Activated CD8-positive, alpha-beta memory T cell treated with anti-CD3 and anti-CD28 coated beads, Interleukin-2, amount 50 U/mL, for 4 hours (primary cell): ENCODE results near the gene SPTLC2.
"Not testable (repeated sequence)": the region's sequence is repeated elsewhere in the genome, so short reads cannot be mapped to it uniquely, and the experiment has no call there.

Source experiments
- DNase-seq: peaks from one replicate; pipeline ENCODE4 v3.0.0-alpha.2; 2020

The SPTLC2 gene

GRCh38 chr14:77622366-77622961 lies 6.0 kb upstream of the SPTLC2 start:
- no peak for DNase-seq

GRCh38 chr14:77620222-77620870 lies 3.9 kb upstream of the SPTLC2 start:
- DNase-seq, result no peak

- no peak for DNase-seq
These were observed 2.0 kb upstream of the SPTLC2 start for GRCh38 chr14:77618381-77618970.

- no peak for DNase-seq
These were observed 344 bp downstream of the SPTLC2 start for GRCh38 chr14:77616133-77616453.

- peak; percentile 15 for DNase-seq
These were observed 890 bp downstream of the SPTLC2 start for GRCh38 chr14:77615361-77616132.

- no peak for DNase-seq
These were observed 3.2 kb downstream of the SPTLC2 start for GRCh38 chr14:77613201-77613600.

- no peak for DNase-seq
These were observed 4.3 kb downstream of the SPTLC2 start for GRCh38 chr14:77612011-77612620.

- no peak for DNase-seq
These were observed 5.9 kb downstream of the SPTLC2 start for GRCh38 chr14:77610553-77610952.

GRCh38 chr14:77609922-77610321 lies 6.5 kb downstream of the SPTLC2 start:
- DNase-seq, result no peak

GRCh38 chr14:77607741-77608302 lies 8.6 kb downstream of the SPTLC2 start:
- peak; percentile 15 for DNase-seq

GRCh38 chr14:77605392-77605972 lies 11.0 kb downstream of the SPTLC2 start:
- DNase-seq, result no peak

GRCh38 chr14:77603654-77604255 lies 12.7 kb downstream of the SPTLC2 start:
- DNase-seq, result no peak

- DNase-seq, result no peak
These were observed 13.4 kb downstream of the SPTLC2 start for GRCh38 chr14:77603031-77603430.

- no peak for DNase-seq
These were observed 14.4 kb downstream of the SPTLC2 start for GRCh38 chr14:77601846-77602619.

GRCh38 chr14:77599889-77600288 lies 16.5 kb downstream of the SPTLC2 start:
- DNase-seq, result no peak

GRCh38 chr14:77598366-77599070 lies 17.9 kb downstream of the SPTLC2 start:
- no peak for DNase-seq

GRCh38 chr14:77593501-77593961 lies 22.9 kb downstream of the SPTLC2 start:
- no peak for DNase-seq

GRCh38 chr14:77590845-77591485 lies 25.5 kb downstream of the SPTLC2 start:
- no peak for DNase-seq

- no peak for DNase-seq
These were observed 27.3 kb downstream of the SPTLC2 start for GRCh38 chr14:77589099-77589498.

GRCh38 chr14:77588411-77589025 lies 27.9 kb downstream of the SPTLC2 start:
- DNase-seq, result not testable (repeated sequence)
